GM12892 (cell line): ENCODE results near the gene HILPDA.
"Not testable (repeated sequence)": the region's sequence is repeated elsewhere in the genome, so short reads cannot be mapped to it uniquely, and the experiment has no call there.

Source experiments
- DNase-seq: peaks from one replicate; pipeline ENCODE4 v3.0.0; 2011; ENCODE audit not compliant: insufficient read length
- FAIRE-seq: peaks from 2 replicates; lab custom pipeline; 2011; peaks lifted over from hg19 to GRCh38; lab: Jason Lieb, UNC
- POLR2A ChIP-seq: IDR thresholded peaks from 2 replicates; pipeline ENCODE4 v1.6.1; 2011; ENCODE audit warnings: low read depth, low read length, control low read depth
- POLR2AphosphoS5 ChIP-seq: IDR thresholded peaks from 2 replicates; pipeline ENCODE4 v1.6.1; 2011; ENCODE audit warnings: low read depth, low read length, control low read depth
- TAF1 ChIP-seq: IDR thresholded peaks from 2 replicates; pipeline ENCODE4 v1.6.1; 2011; ENCODE audit warnings: low read depth, mild to moderate bottlenecking, control low read depth, low read length, borderline replicate concordance

The HILPDA gene

DNA sequence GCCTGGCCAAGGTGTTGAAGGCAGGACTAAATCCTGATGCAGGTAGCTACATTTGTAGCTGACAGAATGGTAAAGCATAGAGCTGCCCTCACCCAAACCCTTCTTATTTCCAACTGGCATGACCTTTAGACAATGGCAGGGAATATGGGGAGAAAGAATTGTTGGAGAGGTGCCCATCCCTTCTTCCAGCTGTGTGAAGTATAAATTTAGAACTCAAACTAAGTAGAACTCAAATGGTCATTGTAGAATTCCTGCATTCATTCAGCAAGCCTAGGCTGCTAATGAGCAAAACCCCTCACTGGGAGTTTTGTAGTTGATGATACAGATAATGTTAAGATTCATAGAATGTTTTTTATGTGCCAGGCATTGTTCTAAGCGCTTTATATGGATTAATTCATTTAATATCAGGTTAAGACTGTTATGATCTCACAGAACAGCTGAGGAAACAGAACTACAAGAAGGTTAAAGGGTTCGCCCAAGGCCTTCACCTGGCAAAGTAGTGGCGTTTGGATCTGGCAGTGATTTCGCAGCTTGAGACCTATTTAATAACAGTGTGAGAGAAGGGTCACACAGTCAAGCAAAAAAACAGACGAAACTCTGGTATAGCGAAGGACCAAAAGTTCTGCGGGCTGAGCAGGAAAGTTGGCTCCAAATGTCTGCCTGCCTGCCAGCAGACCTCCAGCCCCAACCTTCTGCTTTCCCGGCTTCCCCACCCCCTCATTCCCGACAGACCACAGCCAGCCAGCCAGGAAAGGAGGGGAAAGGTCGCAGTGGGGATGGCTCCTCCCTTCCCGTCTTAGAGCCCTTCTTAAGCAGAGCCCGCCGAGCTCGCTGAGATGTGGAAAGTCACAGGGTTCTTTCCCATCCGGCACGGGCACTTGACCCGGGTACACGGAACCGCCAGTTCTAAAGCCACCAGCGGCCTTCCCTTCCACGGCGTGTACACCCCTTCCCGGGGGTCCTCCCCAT is 1.6 kb upstream of the HILPDA start:
- TF ChIP-seq POLR2A: no peak
- TF ChIP-seq POLR2AphosphoS5: no peak
- no peak for TF ChIP-seq TAF1
- FAIRE-seq: no peak
- no peak for DNase-seq

DNA sequence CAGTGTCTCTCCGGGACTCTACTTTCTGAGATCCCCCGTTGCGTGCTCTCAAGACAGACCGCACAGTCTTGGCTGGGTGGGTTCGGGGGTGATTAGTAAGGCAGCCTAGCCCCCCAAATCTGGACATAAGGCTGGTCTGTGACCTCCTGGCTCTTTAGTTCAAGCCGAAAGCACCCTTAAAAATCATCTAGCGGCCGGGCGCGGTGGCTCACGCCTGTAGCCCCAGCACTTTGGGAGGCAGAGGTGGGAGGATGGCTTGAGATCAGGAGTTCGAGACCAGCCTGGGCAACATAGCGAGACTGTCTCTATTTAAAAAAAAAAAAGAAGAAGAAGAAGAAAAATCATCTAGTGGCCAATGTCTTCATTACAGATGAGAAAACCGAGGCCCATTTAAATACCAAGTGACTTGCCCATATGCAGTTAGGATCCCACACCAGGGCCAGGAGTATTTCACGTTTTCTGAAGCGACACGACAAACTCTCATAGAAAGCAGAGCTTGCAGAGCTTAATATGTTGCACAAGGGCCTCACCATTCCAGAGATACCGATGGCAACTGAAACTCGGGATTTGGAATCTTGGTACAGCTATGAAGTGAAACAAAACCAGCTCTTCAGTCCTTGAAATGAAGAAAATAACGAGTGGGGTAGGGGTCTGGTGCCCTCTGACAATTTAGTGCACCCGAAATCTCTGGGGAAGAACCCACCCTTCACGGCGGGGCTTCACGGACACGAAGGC is 703 bp upstream of the HILPDA start:
- TF ChIP-seq TAF1: no peak
- TF ChIP-seq POLR2AphosphoS5: no peak
- no peak for TF ChIP-seq POLR2A
- DNase-seq (no peak), FAIRE-seq (no peak)

DNA sequence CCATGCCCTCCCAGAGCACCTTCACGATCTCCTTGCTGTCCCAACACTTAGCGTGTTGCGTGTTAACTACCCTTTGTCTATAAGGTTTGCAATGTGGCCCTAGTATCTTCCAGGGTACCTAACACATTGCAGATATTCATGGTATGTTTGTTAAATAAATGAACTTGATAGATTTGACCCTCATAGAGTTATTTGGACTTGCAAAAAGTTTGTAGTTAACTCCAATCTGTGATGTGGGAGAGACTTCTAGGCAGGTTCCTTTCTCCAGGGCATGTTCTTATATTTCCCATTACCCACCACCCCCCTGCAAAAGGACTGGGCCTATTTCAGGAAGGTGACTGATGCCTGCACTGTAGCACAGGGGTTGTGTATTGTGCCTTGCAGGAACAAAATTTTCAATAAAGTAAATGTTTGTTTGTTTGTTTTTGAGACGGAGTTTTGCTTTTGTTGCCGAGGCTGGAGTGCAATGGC is 612 bp downstream of the HILPDA start:
- no peak for TF ChIP-seq POLR2AphosphoS5
- TF ChIP-seq TAF1: no peak
- no peak for TF ChIP-seq POLR2A
- FAIRE-seq: no peak
- DNase-seq: no peak

DNA sequence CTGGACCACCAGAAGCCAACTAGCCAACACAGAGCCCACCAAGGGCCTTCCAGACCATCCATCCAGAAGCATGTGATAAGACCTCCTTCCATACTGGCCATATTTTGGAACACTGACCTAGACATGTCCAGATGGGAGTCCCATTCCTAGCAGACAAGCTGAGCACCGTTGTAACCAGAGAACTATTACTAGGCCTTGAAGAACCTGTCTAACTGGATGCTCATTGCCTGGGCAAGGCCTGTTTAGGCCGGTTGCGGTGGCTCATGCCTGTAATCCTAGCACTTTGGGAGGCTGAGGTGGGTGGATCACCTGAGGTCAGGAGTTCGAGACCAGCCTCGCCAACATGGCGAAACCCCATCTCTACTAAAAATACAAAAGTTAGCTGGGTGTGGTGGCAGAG is 1.7 kb downstream of the HILPDA start:
- DNase-seq, FAIRE-seq: not testable (repeated sequence)

DNA sequence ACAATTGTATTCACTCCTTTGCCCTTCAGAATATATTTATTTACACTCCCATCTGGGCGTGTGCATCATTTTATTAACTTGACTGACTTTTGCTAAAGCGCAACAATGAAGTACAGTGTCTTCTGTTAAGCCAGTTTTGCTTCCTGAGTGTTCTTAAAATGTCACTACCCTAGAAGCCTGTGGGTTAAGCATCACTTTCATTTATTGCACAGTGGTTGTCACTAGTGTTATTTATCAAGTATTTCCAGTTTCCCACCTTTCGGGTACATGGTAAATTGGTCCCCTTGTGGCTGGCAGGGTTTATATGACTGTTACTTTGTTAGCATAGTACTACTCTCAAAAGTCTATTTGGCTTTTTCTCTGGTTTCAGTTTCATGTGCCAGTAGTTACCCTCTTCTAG is 3.3 kb downstream of the HILPDA start:
- TF ChIP-seq POLR2A (no peak), POLR2AphosphoS5 (no peak)
- FAIRE-seq (no peak), DNase-seq (no peak)

DNA sequence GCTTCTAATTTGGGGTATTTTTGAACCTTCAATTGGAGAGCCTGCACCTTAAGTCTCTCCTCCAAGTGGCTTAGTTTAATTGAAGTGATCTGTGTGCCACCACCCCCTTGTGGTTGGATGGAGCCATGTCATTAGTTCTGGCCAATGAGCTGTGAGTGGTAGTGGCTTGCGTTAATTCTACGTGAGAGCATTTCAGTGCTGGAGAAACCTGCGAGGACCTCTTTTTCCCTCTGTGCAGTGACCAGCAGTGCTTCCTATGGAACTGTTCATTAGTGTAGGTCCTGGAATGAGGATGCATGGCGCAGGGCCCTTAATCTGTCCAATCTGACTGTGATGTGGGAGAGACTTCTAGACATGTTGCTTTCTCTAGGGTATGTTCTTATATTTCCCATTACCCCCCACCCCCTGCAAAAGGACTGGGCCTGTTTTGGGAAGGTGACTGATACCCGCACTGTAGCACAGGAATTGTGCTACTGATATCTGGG is 3.8 kb downstream of the HILPDA start:
- peak; percentile 27 for FAIRE-seq
- DNase-seq: no peak
- TF ChIP-seq TAF1 (no peak), POLR2A (no peak), POLR2AphosphoS5 (no peak)

DNA sequence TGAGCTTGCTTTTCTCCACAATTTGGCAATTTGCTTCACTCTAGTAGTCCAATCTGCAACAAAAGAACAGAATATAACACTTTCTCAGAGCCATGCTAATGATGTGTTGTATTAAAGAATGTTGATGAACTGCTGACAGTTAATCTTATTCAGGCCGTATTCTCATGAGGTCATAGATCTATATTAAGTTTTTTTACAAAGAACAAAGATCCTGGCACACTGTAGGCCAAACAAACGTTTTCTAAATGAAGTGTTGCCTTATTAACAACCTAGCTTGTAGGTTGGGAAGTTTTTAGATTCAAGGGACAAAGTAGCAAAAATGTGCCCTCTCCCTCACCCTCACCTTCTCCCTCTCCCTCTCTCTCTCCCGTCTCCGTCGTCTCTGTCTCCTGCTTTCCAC is 6.8 kb downstream of the HILPDA start:
- TF ChIP-seq POLR2A (no peak), POLR2AphosphoS5 (no peak), TAF1 (no peak)
- no peak for DNase-seq
- no peak for FAIRE-seq

DNA sequence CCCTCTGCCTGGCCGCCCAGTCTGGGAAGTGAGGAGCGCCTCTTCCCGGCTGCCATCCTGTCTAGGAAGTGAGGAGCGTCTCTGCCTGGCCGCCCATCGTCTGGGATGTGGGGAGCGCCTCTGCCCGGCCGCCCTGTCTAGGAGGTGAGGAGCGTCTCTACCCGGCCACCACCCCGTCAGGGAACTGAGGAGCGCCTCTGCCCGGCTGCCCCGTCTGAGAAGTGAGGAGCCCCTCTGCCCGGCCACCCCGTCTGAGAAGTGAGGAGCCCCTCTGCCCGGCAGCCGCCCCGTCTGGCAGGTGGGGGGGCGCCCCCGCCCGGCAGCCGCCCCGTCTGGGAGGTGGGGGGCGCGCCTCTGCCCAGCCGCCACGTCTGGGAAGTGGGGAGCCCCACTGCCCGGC is 7.7 kb downstream of the HILPDA start:
- not testable (repeated sequence) for FAIRE-seq

DNA sequence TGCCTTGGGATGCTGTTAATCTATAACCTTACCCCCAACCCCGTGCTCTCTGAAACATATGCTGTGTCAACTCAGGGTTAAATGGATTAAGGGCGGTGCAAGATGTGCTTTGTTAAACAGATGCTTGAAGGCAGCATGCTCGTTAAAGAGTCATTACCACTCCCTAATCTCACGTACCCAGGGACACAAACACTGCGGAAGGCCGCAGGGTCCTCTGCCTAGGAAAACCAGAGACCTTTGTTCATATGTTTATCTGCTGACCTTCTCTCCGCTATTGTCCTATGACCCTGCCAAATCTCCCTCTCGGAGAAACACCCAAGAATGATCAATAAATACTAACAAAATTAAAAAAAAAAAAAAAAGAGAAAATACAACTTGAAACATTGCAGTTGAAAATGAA is 8.3 kb downstream of the HILPDA start:
- not testable (repeated sequence) for FAIRE-seq, DNase-seq

More for the DNA sequence above, 7.7 kb downstream of the HILPDA start:
- not testable (repeated sequence) for DNase-seq

DNA sequence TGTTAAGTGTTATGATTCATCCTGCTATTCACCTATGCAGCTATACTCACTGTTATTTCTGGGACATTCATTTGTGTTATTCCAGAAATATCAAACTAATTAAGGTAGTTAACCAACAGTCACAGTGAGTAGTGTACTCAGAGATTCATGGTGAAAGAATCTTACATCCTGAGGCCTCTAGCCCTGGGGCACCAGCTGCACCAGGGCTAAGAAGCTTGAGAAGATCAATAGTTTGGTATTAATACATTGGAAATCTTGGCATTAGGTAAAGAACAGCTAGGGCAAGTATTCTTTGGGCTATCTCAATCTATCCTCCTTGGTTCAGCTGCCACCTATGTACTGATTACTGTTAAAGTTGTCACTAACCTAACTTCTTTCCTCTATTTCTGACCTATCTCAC is 11.2 kb downstream of the HILPDA start:
- FAIRE-seq, DNase-seq: not testable (repeated sequence)

DNA sequence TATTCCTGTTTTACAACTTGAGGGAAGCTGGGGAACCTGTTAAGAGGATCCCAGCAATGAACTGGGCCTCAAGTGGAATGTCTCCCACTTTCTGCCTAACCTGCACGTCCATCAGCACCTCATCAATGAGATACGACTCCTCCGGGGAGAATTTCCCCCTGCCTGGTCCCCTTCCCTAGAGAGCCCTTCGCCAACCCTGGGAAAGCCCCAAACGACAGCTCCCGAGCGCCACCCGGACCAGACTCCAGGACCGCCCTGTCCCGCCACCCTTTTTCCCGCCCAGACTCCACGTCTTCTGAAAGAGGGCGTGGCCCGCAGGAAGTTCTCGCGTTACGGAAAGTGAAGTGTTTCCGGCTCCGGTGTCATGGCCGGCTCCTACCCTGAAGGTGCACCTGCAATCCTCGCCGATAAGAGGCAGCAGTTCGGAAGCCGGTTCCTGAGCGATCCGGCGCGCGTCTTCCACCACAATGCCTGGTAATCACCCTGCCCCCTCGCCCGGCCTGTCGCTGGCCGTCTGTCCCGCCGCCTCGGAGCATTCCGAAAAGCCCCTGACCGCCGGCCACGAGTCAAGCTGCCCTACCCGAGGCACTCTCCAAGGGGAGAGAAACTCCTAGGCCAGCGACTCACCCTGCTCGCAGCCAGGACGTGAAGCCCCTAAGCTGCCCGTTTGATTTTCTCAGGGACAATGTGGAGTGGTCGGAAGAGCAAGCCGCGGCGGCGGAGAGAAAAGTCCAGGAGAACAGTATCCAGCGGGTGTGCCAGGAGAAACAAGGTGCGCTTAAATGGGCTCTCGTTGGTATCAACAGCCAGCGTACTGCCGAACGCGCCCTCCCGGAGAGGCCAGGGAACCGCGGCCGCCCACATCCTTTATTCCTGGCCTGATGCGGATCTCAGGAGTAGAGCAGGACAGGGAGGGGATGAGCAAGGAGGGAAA is 21.0 kb downstream of the HILPDA start, which contains the start of gene METTL2B:
Gene METTL2B, plus strand, starts transcription at position 347 of the 934 bp plus-strand sequence. Its CDS starts 18 bp downstream, at position 365.
- peak; percentile 77 for TF ChIP-seq POLR2A
- TF ChIP-seq POLR2AphosphoS5: peak; percentile 67
- peak; percentile 47; the same call in 1 of the 2 replicates for TF ChIP-seq TAF1
- peak; percentile 95 for FAIRE-seq
- peak; percentile 58 for DNase-seq

DNA sequence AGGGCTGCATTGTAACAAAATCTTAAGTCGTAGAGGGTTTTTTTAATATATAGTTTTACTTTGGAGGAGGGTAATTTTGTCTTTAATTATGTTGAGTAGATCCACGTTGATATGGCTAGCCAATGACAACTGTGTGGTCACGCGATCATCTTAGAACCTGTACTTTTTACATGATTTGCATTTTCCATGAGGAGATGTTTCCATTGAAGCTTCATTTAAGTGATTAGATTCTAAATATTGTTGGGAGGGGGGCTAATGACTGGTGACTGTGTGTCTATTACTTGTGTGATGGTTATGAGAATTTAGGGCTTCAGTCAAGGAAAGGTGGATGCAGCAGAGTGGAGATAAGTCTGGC is 21.6 kb downstream of the HILPDA start:
- DNase-seq, FAIRE-seq: not testable (repeated sequence)

DNA sequence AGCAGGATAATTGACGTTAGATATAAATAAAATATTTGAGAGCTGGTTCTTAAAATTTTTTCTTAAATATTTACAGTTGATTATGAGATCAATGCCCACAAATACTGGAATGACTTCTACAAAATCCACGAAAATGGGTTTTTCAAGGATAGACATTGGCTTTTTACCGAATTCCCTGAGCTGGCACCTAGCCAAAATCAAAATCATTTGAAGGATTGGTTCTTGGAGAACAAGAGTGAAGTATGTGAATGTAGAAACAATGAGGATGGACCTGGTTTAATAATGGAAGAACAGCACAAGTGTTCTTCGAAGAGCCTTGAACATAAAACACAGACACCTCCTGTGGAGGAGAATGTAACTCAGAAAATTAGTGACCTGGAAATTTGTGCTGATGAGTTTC is 23.4 kb downstream of the HILPDA start:
- not testable (repeated sequence) for FAIRE-seq, DNase-seq

DNA sequence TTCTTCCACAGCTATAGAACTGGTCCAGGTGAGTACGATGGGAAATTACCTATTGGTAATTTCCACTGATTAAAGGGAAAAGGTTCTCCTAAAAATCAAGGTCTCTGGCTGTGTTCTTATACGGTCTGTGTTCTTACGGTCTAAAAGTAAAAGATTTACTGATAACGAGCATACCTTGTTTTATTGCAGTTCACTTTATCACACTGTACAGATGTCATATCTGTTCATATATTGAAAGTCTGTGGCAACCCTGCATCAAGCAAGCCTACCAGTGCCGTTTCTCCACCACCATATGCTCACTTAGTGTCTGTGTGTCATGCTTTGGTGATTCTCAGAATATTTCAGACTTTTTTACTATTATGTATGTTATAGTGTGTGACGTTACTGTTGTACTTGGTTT is 32.5 kb downstream of the HILPDA start:
- FAIRE-seq, DNase-seq: not testable (repeated sequence)
